ENCODE results near the gene COG2. TPM values are rescaled to one million over a fixed set of nuclear protein-coding genes. Genes with fewer than 3 reads are reported as not detected.

COG2 gene
- total RNA-seq, 1 donor from 2014 or later: 23.1 TPM

GRCh38 chr1:230725256-230726012 is 83.2 kb downstream of the COG2 start:
- no peak overlapping the region for H3K4me3 ChIP-seq
- H3K27ac ChIP-seq: no peak overlapping the region
- H3K4me1 ChIP-seq: no peaks in the 10 kb centered on the region
- DNase-seq (no peak), ATAC-seq (no peak)
- intact Hi-C loops (cut with DNase I): no loop called here
- no peaks in the 10 kb centered on the region for H3K36me3 ChIP-seq
- no peaks in the 10 kb centered on the region for H3K9me3 ChIP-seq
- H3K27me3 ChIP-seq (ENCODE audit: low read depth): no peaks in the 10 kb centered on the region
- no peak for TF ChIP-seq CTCF (IDR thresholded peaks at IDR 0.05)

GRCh38 chr1:230728710-230729392 is 86.6 kb downstream of the COG2 start:
- TF ChIP-seq CTCF (IDR thresholded peaks at IDR 0.05): no peak
- intact Hi-C loops (cut with DNase I): no loop called here
- DNase-seq (no peak), ATAC-seq (no peak)
- no peaks in the 10 kb centered on the region for H3K9me3 ChIP-seq
- no peak overlapping the region for H3K27ac ChIP-seq
- no peaks in the 10 kb centered on the region for H3K36me3 ChIP-seq
- no peaks in the 10 kb centered on the region for H3K4me1 ChIP-seq
- no peaks in the 10 kb centered on the region for H3K27me3 ChIP-seq (ENCODE audit: low read depth)
- no peak overlapping the region for H3K4me3 ChIP-seq

- Histone ChIP-seq H3K4me3 (no peak overlapping the region), H3K27ac (no peak overlapping the region), H3K9me3 (no peaks in the 10 kb centered on the region), H3K36me3 (no peaks in the 10 kb centered on the region), H3K4me1 (no peaks in the 10 kb centered on the region), H3K27me3 (ENCODE audit: low read depth) (no peaks in the 10 kb centered on the region)
- ATAC-seq (no peak), DNase-seq (no peak)
- intact Hi-C loops (cut with DNase I): no loop called here
- TF ChIP-seq CTCF (IDR thresholded peaks at IDR 0.05): no peak
Measured at GRCh38 chr1:230730977-230731376, 88.7 kb downstream of the COG2 start.

GRCh38 chr1:230735447-230735846 is 93.2 kb downstream of the COG2 start:
- no peaks in the 10 kb centered on the region for H3K9me3 ChIP-seq
- intact Hi-C loops (cut with DNase I): no loop called here
- H3K4me3 ChIP-seq: no peak overlapping the region
- DNase-seq (no peak), ATAC-seq (peak; percentile 65 to 78)
- no peak overlapping the region for H3K27ac ChIP-seq
- H3K36me3 ChIP-seq: no peaks in the 10 kb centered on the region
- H3K27me3 ChIP-seq (ENCODE audit: low read depth): no peaks in the 10 kb centered on the region
- H3K4me1 ChIP-seq: no peaks in the 10 kb centered on the region
- TF ChIP-seq CTCF (IDR thresholded peaks at IDR 0.05): no peak

- no peak overlapping the region for H3K4me3 ChIP-seq
- no peak for TF ChIP-seq CTCF (IDR thresholded peaks at IDR 0.05)
- intact Hi-C loops (cut with DNase I): no loop called here
- H3K9me3 ChIP-seq: no peaks in the 10 kb centered on the region
- no peak overlapping the region for H3K27ac ChIP-seq
- no peaks in the 10 kb centered on the region for H3K27me3 ChIP-seq (ENCODE audit: low read depth)
- H3K4me1 ChIP-seq: no peaks in the 10 kb centered on the region
- ATAC-seq (no peak), DNase-seq (no peak)
- H3K36me3 ChIP-seq: no peaks in the 10 kb centered on the region
Measured at GRCh38 chr1:230737622-230738262, 95.5 kb downstream of the COG2 start.

All from lower lobe of right lung (tissue), 2 donors.